WTC11 (cell line): ENCODE data around the gene SRD5A1. TPM values are rescaled to one million over a fixed set of nuclear protein-coding genes. Genes with fewer than 3 reads are reported as not detected.

Experiments used
- ATAC-seq: fragments of 200-7000 bp; cut with Tn5 transposase; 2 replicates; pipeline ENCODE4 v1.10.0; 2021; ENCODE audit warnings: mild to moderate bottlenecking, moderate library complexity
- CTCF ChIA-PET: fragments of 300-600 bp; sonication (Branson Sonifier 250); formaldehyde crosslinking; loops from one replicate; lab custom pipeline; 2021; ENCODE audit warnings: antibody characterized with exemption; lab: Charles Lee
- POLR2A ChIA-PET: fragments of 350-600 bp; sonication (Branson Sonifier 250); formaldehyde crosslinking; loops from one replicate; lab custom pipeline; 2021; ENCODE audit warnings: antibody characterized with exemption; lab: Charles Lee
- DNase-seq: peaks from one replicate; pipeline ENCODE4 v3.0.0; 2021; ENCODE audit warnings: low spot score
- H3K27ac Mint-ChIP-seq: 2 replicates; pipeline ENCODE4 v1.8.0; 2021; ENCODE audit warnings: mixed read lengths
- H3K27me3 Mint-ChIP-seq: 2 replicates; pipeline ENCODE4 v1.8.0; 2021; ENCODE audit warnings: low read depth, mild to moderate bottlenecking, moderate library complexity, mixed read lengths
- H3K36me3 Mint-ChIP-seq: 2 replicates; pipeline ENCODE4 v1.8.0; 2021; ENCODE audit warnings: mixed read lengths
- H3K4me1 Mint-ChIP-seq: 2 replicates; pipeline ENCODE4 v1.8.0; 2022; ENCODE audit warnings: mixed read lengths
- H3K4me3 Mint-ChIP-seq: 2 replicates; pipeline ENCODE4 v1.8.0; 2021; ENCODE audit warnings: mild to moderate bottlenecking, moderate library complexity, mixed read lengths
- H3K9me3 Mint-ChIP-seq: 2 replicates; pipeline ENCODE4 v1.8.0; 2021; ENCODE audit warnings: mixed read lengths
- ATF3 ChIP-seq: sonication (generic); formaldehyde crosslinking; conservative IDR thresholded peaks from 2 replicates; pipeline ENCODE4 v1.8.1; 2022; ENCODE audit warnings: mild to moderate bottlenecking, missing genetic modification reagents
- CREM ChIP-seq: sonication (generic); formaldehyde crosslinking; IDR thresholded peaks from 2 replicates; pipeline ENCODE4 v1.8.1; 2022; ENCODE audit warnings: mild to moderate bottlenecking, missing genetic modification reagents, moderate library complexity
- FOXJ3 ChIP-seq: sonication (generic); formaldehyde crosslinking; IDR thresholded peaks from 2 replicates; pipeline ENCODE4 v1.9.0; 2021; ENCODE audit warnings: missing genetic modification reagents, mild to moderate bottlenecking, borderline replicate concordance
- FOXP1 ChIP-seq: sonication (generic); formaldehyde crosslinking; IDR thresholded peaks from 2 replicates; pipeline ENCODE4 v1.8.0; 2022; ENCODE audit warnings: missing genetic modification reagents, mild to moderate bottlenecking, moderate library complexity, borderline replicate concordance
- KAT7 ChIP-seq: sonication (generic); formaldehyde crosslinking; IDR thresholded peaks from 2 replicates; pipeline ENCODE4 v1.8.1; 2023; ENCODE audit warnings: missing genetic modification reagents, mild to moderate bottlenecking, borderline replicate concordance
- MAX ChIP-seq: sonication (generic); formaldehyde crosslinking; IDR thresholded peaks from 2 replicates; pipeline ENCODE4 v1.8.0; 2022; ENCODE audit warnings: mild to moderate bottlenecking, missing genetic modification reagents
- NFE2L1 ChIP-seq: sonication (generic); formaldehyde crosslinking; IDR thresholded peaks from 2 replicates; pipeline ENCODE4 v1.8.1; 2023; ENCODE audit warnings: missing genetic modification reagents
- NR2C2 ChIP-seq: sonication (generic); formaldehyde crosslinking; IDR thresholded peaks from 2 replicates; pipeline ENCODE4 v1.8.0; 2022; ENCODE audit warnings: mild to moderate bottlenecking, missing genetic modification reagents
- PRDM15 ChIP-seq: sonication (generic); formaldehyde crosslinking; IDR thresholded peaks from 2 replicates; pipeline ENCODE4 v1.8.0; 2022; ENCODE audit warnings: missing genetic modification reagents
- PRRX2 ChIP-seq: fragments of 250-450 bp; sonication (Bioruptor Pico); IDR thresholded peaks from 2 replicates; pipeline ENCODE4 v1.8.0; 2021; ENCODE audit warnings: mild to moderate bottlenecking
- RORB ChIP-seq: fragments of 250-450 bp; sonication (Bioruptor Pico); IDR thresholded peaks from 2 replicates; pipeline ENCODE4 v1.9.0; 2021; ENCODE audit warnings: mild to moderate bottlenecking
- SMAD3 ChIP-seq: sonication (generic); formaldehyde crosslinking; IDR thresholded peaks from 2 replicates; pipeline ENCODE4 v1.8.0; 2022; ENCODE audit warnings: missing genetic modification reagents, mild to moderate bottlenecking, borderline replicate concordance
- TEAD4 ChIP-seq: sonication (generic); formaldehyde crosslinking; IDR thresholded peaks from 2 replicates; pipeline ENCODE4 v1.8.0; 2022; ENCODE audit warnings: mild to moderate bottlenecking, missing genetic modification reagents
- ZNF138 ChIP-seq: sonication (generic); formaldehyde crosslinking; conservative IDR thresholded peaks from 2 replicates; pipeline ENCODE4 v1.8.1; 2022; ENCODE audit warnings: mild to moderate bottlenecking, moderate library complexity, missing genetic modification reagents
- ZNF512 ChIP-seq: sonication (generic); formaldehyde crosslinking; IDR thresholded peaks from 2 replicates; pipeline ENCODE4 v1.8.1; 2022; ENCODE audit warnings: missing genetic modification reagents, borderline replicate concordance
- ZNF532 ChIP-seq: fragments of 250-450 bp; sonication (Bioruptor Pico); IDR thresholded peaks from 2 replicates; pipeline ENCODE4 v1.9.0; 2021; ENCODE audit warnings: mild to moderate bottlenecking, borderline replicate concordance
- total RNA-seq: library from RNA; stranded (reverse); gene quantifications from 3 replicates; pipeline ENCODE4 v1.2.3, GENCODE V29; 2021
- TF ChIP-seq, protein P1 (sequence below): sonication (generic); formaldehyde crosslinking; IDR thresholded peaks from 2 replicates; pipeline ENCODE4 v1.8.1; 2023; ENCODE audit warnings: mild to moderate bottlenecking, missing genetic modification reagents, moderate library complexity
- TF ChIP-seq, protein P2 (sequence below): fragments of 250-450 bp; sonication (Bioruptor Pico); IDR thresholded peaks from 2 replicates; pipeline ENCODE4 v1.9.0; 2021; ENCODE audit warnings: mild to moderate bottlenecking

The SRD5A1 gene
- total RNA-seq, 1 experiment from 2014 or later: 36.9 TPM

GRCh38 chr5:6686501-6686900 lies 53.3 kb downstream of the SRD5A1 start:
- H3K36me3 Mint-ChIP-seq: no peaks in the 10 kb centered on the region
- no peak for ATAC-seq
- H3K27ac Mint-ChIP-seq: no peak overlapping the region

GRCh38 chr5:6686915-6687409 lies 53.7 kb downstream of the SRD5A1 start:
- DNase-seq (peak; percentile 70), ATAC-seq (peak; percentile 94)
- ChIA-PET POLR2A (interaction anchor here (0.9 kb wide), 1 partner anchor 54 kb away, joined by 3 read pairs; the partner anchor contains the start of gene NSUN2), CTCF (interaction anchor here (0.6 to 1.5 kb wide), 3 partner anchors 22 to 38 kb away, joined by 3 to 4 read pairs (median 3); no protein-coding TSS in a partner anchor)
- Mint-ChIP-seq H3K27ac (no peak overlapping the region), H3K36me3 (no peaks in the 10 kb centered on the region), H3K27me3 (peaks cover 30% of the 10 kb centered on the region), H3K9me3 (peaks cover 2% of the 10 kb centered on the region; the same call in 1 of the 2 replicates), H3K4me3 (peak overlapping the region; percentile 32), H3K4me1 (peaks cover 4% of the 10 kb centered on the region)
- TF ChIP-seq, protein P1, sequence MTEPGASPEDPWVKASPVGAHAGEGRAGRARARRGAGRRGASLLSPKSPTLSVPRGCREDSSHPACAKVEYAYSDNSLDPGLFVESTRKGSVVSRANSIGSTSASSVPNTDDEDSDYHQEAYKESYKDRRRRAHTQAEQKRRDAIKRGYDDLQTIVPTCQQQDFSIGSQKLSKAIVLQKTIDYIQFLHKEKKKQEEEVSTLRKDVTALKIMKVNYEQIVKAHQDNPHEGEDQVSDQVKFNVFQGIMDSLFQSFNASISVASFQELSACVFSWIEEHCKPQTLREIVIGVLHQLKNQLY (CRISPR knock-in tag): no peak
- TF ChIP-seq NR2C2 (CRISPR knock-in tag) (peak; percentile 49; the same call in 1 of the 2 replicates), TEAD4 (CRISPR knock-in tag) (0 out of 2 replicates have a peak, but pooled peaks have one; percentile 69), FOXP1 (CRISPR knock-in tag) (no peak), KAT7 (CRISPR knock-in tag) (no peak), ZNF138 (no peak), ZNF512 (CRISPR knock-in tag) (no peak), PRRX2 (CRISPR knock-in tag) (no peak), SMAD3 (peak; percentile 29; the same call in 1 of the 2 replicates), NFE2L1 (CRISPR knock-in tag) (0 out of 2 replicates have a peak, but pooled peaks have one; percentile 39), CREM (CRISPR knock-in tag) (no peak), FOXJ3 (no peak), ATF3 (no peak), RORB (no peak), ZNF532 (CRISPR knock-in tag) (no peak)

More at GRCh38 chr5:6686501-6686900, 53.3 kb downstream of the SRD5A1 start:
- DNase-seq: no peak
- Mint-ChIP-seq H3K27me3 (peaks cover 30% of the 10 kb centered on the region), H3K9me3 (peaks cover 6% of the 10 kb centered on the region), H3K4me3 (peak overlapping the region; percentile 32), H3K4me1 (peaks cover 4% of the 10 kb centered on the region)
- ChIA-PET CTCF (interaction anchor here (1.0 to 1.5 kb wide), 2 partner anchors 22 to 37 kb away, joined by 3 to 4 read pairs; no protein-coding TSS in a partner anchor), POLR2A (interaction anchor here (0.9 kb wide), 1 partner anchor 54 kb away, joined by 3 read pairs; the partner anchor contains the start of gene NSUN2)
- TF ChIP-seq, protein P2, sequence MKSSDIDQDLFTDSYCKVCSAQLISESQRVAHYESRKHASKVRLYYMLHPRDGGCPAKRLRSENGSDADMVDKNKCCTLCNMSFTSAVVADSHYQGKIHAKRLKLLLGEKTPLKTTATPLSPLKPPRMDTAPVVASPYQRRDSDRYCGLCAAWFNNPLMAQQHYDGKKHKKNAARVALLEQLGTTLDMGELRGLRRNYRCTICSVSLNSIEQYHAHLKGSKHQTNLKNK (CRISPR knock-in tag): no peak
- no peak for TF ChIP-seq PRDM15 (CRISPR knock-in tag)
- TF ChIP-seq MAX (CRISPR knock-in tag): no peak
